HG03025 (cell line): ENCODE data around the gene CRY1.
A peak's percentile ranks its signal among the peaks of the same experiment; 100 is the strongest.
"Not testable (repeated sequence)": the region's sequence is repeated elsewhere in the genome, so short reads cannot be mapped to it uniquely, and the experiment has no call there.

Source experiments
- ATAC-seq: cut with Tn5 transposase; IDR thresholded peaks from one replicate; pipeline ENCODE4 v1.9.1; 2021; ENCODE audit warnings: mild to moderate bottlenecking, moderate library complexity; ENCODE audit not compliant: unreplicated experiment, low FRiP score

CRY1 gene

DNA sequence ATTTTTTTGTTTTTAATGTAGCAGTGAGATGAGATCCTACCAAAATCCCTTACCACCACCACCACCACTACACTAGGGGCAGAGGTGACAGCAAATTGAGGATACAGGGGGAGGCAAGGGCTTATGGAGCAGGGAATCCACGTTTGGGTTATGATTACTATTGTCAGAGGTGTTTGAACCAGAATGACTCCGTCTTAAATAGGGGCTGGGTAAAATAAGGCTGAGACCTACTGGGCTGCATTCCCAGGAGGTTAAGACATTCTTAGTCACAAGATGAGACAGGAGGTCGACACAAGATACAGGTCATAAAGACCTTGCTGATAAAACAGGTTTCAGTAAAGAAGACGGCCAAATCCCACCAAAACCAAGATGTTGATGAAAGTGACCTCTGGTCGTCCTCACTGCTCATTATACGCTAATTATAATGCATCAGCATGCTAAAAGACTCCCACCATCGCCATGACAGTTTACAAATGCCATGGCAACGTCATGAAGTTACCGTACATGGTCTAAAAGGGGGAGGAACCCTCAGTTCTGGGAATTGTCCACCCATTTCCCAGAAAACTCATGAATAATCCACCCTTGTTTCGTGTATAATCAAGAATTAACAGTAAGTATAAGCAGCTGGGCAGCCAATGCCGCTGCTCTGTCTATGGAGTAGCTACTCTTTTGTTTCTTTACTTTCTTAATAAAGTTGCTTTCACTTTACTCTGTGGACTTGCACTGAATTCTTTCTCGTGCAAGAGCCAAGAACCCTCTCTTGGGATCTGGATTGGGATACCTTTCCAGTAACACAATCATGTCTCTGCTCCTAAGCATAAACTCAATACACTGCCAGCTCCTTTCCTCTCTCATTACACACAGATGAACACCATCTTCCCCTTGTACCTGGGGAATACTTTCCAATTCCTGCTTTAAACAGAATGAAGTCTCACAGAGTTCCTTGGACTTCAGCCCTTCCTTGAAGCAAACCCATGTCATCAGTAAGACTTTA is 16.7 kb upstream of the CRY1 start:
- no peak for ATAC-seq

DNA sequence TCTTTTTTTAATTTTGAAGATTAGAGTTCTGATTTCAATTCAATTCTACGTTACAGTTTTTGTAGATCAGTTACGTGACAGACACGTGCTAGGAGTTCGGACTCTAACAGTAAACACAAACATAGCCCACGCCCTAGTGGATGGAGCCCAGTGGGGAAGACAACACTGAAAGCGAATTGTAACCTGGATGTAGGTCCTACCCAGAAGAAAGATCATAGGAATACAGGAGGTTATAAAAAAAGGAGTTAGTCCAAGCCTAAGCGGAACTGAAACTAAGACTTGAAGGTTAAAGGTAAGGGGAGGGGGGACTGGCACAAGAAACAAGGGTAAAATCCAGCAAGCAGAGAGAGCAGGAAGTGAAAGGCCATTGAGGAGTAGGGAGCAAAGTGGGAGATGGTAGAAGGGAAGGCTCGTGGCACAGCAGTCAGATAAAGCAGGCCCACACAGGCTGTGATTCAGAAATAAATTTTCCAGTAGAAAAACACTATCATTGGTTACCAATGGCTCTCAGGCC is 15.7 kb upstream of the CRY1 start:
- ATAC-seq: no peak

DNA sequence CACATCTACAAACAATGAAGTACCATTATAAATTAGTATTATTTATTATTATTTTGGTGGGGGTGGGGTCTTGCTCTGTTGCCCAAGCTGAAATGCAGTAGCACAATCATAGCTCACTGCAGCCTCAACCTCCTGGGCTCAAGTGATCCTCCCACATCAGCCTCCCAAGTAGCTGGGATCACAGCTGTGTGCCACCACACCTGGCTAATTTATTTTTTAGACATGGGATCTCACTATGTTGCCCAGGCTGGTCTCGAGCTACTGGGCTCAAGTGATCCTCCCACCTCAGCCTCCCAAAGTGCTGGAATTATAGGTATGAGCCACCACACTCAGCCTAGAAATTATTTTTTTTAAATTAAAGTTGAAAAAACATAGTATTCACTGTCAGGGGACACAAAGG is 15.0 kb upstream of the CRY1 start:
- not testable (repeated sequence) for ATAC-seq

DNA sequence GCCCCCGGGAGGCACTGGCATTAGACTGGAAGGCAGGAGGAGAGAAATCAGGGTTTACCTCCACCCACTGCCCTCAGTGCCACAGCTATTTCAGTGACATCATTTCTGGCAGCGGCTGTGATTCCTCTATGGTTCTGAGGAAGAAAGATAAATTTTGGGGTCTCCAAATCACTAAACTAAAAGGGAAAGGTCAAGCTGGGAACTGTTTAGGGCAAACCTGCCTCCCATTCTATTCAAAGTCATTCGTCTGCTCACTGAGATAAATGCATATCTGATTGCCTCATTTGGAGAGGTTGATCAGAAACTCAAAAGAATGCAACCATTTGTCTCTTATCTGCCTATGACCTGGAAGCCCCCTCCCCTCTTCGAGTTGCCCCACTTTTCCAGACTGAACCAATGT is 14.0 kb upstream of the CRY1 start:
- no peak for ATAC-seq

DNA sequence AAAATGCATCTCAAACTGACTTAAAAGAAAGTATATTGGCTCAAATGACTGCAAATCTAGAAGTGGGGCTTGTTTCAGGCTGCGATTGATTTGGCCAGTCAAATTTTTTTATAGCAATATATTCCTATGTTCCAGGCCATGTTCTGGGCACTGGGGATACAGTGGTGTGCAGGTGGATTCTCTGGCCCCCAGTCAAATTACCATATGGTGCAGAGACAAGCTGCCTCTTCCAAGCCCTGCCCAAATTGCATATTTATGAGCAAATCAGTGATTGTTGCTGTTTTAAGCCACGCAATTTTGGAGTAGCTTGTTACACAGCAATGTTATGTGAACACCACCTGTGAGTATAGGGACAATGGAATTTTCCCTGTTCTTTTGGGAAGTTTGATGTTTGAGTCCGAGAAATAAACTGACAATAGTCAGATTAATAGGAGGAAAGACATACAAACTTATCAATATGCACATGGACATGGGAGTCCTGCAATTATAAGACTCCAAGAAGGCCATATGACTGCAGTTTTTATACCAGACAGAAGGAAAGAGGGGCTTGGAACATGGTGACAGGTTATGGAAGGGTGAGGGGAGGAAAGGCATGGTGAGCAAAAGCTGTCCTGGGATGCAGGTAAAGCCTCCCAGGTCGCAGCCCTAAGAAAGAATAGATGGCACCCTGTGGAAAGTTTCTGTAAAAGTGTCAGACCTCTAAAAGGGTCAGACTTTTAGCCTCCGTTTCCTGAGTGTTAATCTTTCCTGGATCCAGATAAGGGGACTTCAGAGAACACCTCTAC is 13.1 kb upstream of the CRY1 start:
- ATAC-seq: no peak

DNA sequence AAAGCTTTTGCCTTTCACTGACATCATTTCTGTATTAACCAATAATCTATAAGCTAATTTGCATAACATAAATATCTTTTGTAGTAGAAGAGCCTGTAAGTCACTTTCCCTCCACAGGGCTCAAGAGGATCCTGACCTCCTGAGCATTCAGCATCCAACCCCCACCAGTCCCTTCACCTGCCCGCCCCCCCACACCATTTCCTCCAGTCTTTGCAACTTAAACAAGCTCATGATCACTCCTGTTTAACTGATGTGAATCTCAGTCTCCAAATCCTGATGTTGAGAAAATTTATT is 12.0 kb upstream of the CRY1 start:
- ATAC-seq: no peak

DNA sequence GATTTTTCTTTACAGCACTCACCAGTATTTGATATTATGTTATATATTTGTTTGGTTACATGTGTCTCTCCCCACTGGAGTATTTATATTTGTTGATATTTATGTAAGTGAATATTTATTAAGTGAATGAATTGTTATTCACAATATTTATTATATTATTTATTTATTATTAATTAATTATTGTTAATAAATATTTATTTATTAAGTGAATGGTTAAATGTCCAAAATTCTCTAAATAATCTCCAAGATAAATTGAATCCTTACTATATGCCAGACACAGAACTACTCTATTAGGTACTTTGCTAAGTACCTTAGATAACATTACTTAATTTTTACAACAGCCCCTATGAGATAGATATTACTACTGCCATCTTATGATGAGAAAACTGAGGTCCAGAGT is 10.2 kb upstream of the CRY1 start:
- ATAC-seq: no peak

DNA sequence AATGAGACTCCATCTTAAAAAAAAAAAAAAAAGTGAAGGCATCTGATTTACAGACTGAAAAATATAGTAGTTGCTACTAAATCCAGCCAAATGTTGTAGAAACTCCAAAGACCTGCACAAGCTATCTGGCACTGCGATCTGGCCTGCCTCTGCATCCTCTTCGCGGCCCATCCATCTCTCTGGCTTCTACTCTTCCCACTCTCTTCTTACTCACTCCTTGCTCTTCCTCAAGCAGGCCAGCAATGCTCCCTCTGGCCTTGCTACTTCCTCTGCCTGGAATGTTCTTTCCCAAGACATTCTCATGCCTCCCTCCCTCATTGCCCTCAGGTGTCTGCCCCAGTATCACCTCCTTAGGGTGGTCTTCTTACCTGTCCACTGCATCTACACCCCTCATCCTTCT is 9.7 kb upstream of the CRY1 start:
- no peak for ATAC-seq

DNA sequence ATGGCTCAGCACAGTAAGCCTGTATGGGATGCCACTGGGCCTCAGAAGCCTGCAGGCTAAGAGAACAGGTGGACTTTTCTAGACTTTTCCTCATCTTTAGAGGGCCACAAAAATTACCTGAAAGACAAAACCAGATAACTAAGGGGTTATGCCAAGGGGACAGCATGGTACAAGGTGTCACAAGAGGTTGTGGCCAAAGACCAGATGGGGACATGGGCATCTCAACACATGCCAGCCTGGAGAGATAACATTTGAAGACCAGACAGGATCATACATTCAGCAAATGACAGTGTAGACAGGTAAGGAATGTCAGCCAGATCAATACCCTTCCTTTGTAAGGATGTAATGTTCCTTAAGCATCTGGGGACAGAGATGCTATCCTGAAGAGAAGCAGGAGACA is 8.9 kb upstream of the CRY1 start:
- ATAC-seq: no peak

DNA sequence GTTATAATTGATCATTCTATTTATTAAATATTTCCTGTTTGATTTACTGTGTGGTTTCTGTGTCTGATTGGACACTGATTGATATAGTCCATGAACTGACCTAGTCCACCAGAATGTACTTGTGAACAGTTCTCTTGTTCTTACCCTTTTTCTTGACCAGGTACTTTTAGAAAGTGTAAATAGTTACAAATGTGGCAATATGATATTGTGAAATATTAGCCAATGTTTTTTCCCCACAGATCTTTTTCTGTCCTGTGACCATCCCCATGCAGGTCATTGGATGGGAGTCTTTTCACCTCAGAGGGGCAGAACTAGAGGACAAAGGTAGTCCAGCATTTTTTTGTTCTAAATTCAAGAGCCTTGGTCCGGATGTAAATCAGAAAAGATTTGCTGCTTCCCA is 8.3 kb upstream of the CRY1 start:
- no peak for ATAC-seq

DNA sequence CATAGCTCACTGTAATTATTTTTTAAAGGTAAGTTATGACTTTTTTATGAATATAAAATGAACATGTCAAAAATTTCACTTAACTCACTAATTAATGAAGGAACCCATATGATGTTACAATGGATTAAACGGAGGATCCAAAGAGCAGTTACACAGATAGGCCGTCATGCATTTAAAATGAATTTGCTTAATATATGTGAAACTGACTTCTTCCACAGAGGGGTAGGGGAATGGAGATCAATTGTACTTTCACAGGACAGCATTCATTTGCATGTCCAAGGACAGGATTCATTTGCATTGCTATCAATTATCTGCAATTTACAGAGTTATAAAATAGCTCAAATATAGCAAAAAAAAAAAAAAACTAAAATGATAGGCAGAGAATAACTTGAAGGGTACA is 6.6 kb upstream of the CRY1 start:
- ATAC-seq: no peak

DNA sequence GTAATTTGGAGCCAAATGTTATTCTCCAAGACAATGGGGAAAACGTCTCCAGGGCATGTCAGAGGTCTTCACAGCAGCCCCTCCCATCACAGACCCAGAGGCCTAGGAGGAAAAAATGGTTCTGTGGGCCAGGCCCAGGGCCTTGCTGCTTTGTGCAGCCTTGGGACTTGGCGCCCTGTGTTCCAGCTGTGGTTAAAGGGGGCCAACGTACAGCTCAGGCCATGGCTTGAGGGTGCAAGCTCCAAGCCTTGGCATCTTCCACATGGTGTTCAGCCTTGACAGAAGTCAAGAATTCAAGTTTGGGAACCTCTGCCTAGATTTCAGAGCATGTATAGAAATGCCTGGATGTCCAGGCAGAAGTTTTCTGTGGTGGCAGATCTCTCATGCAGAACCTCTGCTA is 3.2 kb upstream of the CRY1 start:
- ATAC-seq: no peak

DNA sequence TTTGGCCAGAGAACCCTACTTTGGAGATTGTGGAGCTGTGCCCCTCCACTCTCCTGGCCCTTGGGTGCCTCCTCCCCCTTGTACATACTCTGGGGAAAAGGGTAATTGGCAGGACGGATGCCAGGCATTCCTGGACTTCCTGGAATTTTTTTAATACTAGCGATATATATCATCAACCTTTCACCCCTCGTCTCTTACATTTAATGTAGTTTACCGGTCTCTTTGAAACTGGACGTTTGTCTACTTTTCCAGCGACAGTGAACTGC is 767 bp upstream of the CRY1 start:
- ATAC-seq: no peak

DNA sequence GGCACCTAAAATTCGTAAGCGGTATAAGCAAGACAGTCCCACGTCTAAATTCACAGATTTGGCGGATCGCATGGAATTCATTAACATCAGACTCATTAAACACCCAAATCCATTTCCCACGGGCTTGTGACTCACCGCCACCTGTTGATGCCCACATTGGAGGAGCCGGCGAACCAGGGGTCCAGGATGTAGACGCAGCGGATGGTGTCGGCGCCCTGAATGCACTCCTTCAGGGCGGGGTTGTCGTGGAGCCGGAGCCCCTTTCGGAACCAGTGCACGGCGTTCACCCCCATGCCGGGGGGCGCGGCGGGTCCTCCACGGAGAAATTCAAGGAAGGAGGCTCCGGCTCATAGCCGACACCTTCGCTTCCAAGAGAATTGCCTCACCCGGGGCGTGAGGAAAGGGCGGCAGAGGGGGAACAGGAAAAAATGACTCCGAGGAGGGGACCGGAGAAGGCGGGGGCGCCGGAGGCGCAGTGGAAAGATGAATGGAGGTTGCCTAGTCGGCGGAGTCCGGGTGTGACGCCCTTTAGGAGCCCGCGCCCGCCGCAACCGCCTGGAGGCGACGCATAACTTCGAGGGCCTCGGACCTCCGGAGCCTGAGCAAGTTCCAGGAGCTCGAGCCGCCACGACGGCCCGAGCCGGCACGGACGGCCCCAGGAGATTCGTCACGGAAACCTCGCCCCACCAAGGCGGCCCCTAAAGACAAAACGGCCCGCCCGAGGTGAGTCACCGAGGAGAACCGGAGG is 506 bp downstream of the CRY1 start:
- ATAC-seq: peak; percentile 19

DNA sequence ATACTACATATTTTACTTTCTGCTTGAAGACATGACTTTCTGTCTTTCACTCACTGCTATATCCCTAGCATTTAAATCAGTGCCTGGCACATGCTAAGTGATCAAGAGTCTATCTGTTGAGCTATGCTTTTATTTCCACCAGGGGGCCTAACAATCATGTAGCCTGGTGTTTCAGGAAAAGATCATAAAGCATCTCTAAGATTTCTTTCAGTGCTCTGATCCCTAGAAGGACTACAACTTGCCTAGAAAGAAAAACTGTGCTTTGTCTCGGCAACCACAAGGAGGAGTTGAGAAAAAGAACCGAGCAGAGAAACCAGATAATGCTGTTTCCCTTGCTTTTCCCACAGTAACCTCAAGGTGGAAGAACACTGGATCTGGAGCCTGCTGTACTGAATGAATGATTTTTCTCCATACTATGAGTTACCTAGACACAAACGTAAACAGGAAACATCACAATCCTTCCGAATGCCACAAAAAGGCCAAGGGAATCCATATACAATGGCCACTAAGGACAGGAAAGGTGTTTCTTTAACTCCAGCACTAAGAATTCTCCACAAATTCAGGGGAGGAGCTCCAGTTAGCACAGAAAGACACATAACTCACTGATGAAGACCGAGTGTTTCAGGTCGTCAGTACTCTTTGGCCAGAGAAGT is 1.2 kb downstream of the CRY1 start:
- no peak for ATAC-seq

DNA sequence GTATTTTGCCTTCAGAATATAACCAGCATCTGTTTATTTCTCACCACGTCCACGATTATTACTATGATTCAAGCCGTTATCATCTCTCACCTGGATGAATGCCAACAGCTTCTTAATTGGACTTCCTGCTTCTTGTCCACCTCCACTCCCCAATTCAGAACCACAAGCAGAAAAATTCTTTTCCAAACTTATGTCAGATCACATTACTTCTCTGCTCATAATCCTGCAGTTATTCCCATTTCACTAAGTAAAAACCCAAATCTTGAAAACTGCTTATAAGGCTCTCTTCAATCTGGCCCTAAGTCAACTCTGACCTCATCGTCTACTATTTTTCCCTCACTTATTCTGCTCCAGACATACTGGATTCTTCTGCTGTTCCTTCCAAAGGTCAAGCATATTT is 2.0 kb downstream of the CRY1 start:
- no peak for ATAC-seq

DNA sequence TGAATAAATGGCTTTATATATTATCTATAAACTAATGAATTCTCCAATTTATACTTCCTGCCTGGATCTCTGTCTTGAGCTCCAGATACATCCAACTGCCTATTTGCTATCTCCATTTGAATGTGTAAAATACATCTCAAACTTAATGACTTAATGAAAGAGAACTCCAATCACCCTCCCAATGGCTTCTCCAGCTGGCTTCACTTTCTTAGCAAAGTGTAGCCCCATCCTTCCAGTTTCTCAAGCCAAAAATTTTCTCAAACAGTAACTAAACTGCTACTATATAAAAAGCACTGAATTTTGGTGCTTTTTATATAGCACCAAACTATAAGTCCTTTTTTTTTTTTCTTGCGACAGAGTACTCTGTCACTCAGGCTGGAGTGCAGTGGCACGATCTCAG is 2.6 kb downstream of the CRY1 start:
- ATAC-seq: no peak

DNA sequence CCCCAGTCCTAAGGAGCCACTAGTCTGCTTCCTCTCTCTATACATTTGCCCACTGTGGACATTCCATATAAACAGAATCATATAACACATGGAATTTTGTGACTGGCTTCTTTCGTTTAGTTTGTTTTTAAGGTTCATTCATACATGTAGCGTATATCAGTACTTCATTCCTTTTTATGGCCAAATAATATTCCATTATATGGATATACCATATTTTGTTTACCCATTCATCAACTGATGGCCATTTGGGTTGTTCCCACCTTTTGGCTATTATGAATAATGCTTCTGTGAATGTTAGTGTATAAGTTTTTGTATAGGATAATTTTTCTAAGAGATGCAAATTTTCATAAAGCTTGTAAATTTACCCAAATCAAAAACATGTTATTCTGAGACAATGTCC is 4.4 kb downstream of the CRY1 start:
- no peak for ATAC-seq

DNA sequence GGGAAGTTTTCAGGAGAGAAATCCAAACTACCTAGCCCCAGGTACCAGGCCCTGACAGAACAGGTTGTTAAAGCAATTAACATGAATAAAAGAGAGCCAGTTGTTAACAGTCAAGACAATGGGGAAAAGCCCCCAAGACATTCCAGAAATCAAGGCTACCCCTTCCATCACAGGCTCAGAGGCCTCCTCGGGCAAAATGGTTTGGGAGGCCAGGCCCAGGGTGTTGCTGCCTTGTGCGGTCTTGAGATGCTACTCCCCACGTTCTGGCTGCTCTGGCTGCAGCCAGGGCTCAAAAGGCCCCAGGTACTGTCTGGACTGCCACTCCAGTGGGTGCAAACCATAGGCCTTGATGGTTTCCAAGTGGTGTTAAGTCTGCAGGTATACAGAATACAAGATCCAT is 7.0 kb downstream of the CRY1 start:
- ATAC-seq: no peak

DNA sequence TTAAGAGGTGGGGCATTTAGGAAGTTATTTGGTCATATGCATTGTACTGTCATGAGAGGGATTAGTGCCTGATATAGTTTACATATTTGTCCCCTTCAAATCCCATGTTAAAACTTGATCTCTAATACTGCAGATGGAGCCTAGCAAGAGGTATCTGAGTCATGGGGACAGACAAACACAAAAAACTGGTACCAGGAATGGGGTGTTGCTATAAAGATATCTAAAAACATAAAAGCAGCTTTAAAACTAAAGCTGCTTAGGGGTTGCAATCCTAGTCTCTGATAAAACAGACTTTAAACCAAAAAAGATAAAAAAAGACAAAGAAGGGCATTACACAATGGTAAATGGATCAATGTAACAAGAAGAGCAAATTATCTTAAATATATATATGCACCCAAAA is 11.6 kb downstream of the CRY1 start:
- ATAC-seq: no peak

DNA sequence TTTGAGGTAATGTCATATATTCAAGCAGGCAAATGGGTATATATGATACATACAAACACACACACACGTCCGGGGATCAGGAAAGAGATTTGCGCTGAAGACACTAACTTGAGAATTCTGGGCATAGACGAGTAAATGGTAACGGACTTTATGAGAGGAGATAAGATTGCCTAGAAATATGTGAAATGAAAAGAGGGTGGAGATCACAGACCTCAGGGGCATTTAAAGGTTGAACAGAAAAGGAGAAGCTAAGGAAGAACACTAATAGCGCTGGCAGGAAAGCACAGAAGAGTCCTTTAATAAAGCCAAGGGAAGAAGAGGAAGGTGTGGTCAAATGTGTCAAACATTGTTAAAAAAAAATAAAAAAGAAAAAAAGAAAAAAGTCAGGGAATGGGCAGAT is 13.1 kb downstream of the CRY1 start:
- no peak for ATAC-seq
